RWPE1 (cell line): ENCODE measurements around the gene TRIM47.

ENCODE experiments used
- CTCF ChIA-PET: fragments of 350-600 bp; sonication (Branson Sonifier 250); formaldehyde crosslinking; extraction: SDS; loops from one replicate; lab custom pipeline; 2021; lab: Yijun Ruan, JAX
- POLR2A ChIA-PET: fragments of 400-600 bp; formaldehyde crosslinking; extraction: SDS; loops from one replicate; lab custom pipeline; 2020; ENCODE audit warnings: antibody characterized with exemption; ENCODE audit not compliant: low non-redundant PET; lab: Yijun Ruan, JAX
- DNase-seq: peaks from one replicate; pipeline ENCODE4 v3.0.0; 2012; ENCODE audit warnings: low spot score
- H3K27ac ChIP-seq: fragments of 450-650 bp; 2 replicates; pipeline ENCODE4 v1.5.1; 2017
- TF ChIP-seq, protein P1 (sequence below): fragments of 450-650 bp; conservative IDR thresholded peaks from 2 replicates; pipeline ENCODE4 v1.5.1; 2017; ENCODE audit warnings: low read depth, mild to moderate bottlenecking

Gene TRIM47

DNA sequence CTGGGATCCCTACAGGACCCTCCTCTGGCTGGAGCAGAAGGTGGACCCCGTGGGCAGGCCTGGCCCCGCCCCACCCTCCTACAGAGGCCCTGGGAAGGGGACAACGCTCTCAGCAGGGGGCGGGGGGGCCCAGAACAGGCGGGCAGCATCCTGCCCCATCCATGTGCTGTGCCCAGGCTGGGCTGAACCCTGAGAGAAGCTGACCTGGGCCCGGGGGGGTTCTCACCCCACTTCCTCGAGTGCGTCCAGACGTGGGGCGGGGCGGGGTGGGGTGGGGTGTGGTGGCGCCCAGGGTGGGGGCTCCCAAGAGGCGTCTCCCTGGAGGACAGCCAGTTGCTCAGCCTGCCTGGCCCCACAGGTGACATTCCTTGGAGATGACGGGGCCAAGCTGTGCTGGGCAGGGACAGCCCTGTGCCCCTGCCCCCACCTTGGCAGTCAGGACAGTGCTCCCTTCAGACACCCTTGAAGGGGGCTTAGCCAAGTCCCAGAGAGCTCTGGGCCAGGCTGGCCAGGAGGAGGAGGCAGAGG is 33.8 kb downstream of the TRIM47 start:
- H3K27ac ChIP-seq = peak overlapping the region; percentile 92
- POLR2A ChIA-PET = interaction anchor here (0.5 to 3.1 kb wide), 5 partner anchors 10 to 274 kb away, joined by 3 to 11 read pairs (median 4); partner anchors contain the start of gene WBP2
- CTCF ChIA-PET = interaction anchor here (0.6 to 2.1 kb wide), 7 partner anchors 10 to 310 kb away, joined by 3 to 12 read pairs (median 4); partner anchors contain the start of gene WBP2
- peak; percentile 41 for DNase-seq
- TF ChIP-seq, protein P1, sequence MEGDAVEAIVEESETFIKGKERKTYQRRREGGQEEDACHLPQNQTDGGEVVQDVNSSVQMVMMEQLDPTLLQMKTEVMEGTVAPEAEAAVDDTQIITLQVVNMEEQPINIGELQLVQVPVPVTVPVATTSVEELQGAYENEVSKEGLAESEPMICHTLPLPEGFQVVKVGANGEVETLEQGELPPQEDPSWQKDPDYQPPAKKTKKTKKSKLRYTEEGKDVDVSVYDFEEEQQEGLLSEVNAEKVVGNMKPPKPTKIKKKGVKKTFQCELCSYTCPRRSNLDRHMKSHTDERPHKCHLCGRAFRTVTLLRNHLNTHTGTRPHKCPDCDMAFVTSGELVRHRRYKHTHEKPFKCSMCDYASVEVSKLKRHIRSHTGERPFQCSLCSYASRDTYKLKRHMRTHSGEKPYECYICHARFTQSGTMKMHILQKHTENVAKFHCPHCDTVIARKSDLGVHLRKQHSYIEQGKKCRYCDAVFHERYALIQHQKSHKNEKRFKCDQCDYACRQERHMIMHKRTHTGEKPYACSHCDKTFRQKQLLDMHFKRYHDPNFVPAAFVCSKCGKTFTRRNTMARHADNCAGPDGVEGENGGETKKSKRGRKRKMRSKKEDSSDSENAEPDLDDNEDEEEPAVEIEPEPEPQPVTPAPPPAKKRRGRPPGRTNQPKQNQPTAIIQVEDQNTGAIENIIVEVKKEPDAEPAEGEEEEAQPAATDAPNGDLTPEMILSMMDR = no peak

DNA sequence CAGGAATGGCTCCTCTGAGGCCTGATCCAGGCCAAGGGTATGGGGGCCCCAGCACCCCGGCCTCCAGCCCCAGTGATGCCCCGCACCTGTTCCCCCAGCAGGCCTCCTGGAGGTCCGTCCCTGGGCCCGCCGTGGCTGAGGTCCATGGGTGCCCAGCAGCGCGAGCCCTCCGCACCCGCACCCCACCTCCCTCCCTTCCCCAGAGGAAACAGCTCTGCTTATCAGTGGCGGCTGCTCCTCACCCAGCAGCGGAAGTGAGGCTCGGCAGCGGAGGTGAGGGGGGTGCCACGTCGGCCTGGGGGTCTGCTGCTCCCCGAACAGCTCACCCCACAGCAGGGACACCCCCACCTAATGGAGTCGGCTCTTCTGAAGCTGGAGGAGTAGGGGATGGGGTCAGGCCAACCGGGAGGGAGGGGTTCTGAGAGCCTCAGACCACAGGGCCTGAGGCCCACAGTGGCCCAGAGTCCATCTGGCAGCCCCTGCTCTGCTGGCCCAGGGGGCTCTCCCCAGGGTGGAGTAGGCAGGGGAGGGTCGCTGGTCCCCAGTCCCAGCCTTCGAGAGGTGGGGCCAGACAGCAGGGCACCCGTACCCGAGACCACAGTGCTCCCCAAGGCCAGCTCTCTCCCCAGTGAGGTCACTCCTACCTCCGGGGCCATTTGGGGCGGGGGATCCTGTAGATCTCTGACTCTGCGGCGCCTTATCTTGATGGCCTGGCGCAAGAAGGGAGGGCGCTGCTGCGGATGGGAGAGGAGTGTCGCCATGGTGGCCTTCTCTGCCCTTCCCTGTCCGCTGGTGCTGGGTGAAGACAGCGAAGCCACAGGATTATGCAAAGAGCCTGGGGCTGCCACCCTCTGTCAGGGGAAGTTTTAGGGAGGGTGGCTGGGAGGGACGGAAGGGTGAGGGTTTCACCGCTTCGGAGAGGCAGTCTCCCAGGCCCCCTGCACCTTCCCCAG is 34.5 kb downstream of the TRIM47 start, which contains the start of gene UNC13D:
TSS of gene UNC13D (minus strand) at position 828 of the 953 bp plus-strand sequence. CDS start at position 761, 67 bp downstream.
- POLR2A ChIA-PET = interaction anchor here (0.7 to 3.1 kb wide), 2 partner anchors 11 to 67 kb away, joined by 3 to 11 read pairs; partner anchors contain the start of gene WBP2
- CTCF ChIA-PET = interaction anchor here (0.6 to 2.1 kb wide), 6 partner anchors 11 to 311 kb away, joined by 3 to 12 read pairs (median 5); partner anchors contain the start of gene WBP2
- no peak for DNase-seq
- H3K27ac ChIP-seq = peak within 1 kb of the TSS; percentile 92
- TF ChIP-seq, protein P1 = no peak

DNA sequence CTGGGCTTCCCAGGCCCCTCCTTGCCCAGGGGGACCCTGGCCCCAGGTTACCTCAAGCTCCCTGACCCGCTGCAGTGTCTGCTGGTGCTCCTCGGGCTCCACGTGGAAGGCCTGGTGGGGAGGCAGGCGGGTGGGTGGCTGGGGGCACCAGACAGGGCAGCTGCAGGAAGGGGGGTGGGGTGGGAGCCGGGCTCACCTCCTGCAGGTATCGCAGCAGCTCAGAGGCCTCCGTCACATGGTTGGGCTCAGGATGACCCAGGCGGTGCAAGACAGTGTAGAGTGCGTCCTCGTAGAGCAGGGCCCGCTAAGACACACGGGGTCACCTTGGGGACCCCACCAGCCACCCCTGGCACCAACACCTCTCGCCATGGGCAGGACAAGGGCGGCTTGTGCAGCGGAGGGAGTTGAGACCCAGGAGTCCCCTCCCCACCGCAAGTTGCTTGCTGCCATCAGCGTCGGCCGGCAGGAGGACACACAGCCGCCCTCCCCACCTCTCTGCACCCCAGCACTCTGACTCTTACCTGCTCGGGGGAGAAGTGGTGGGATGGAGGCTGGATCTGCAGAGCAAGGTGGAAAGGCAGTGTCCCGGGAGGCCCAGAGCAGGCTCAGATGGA is 35.3 kb downstream of the TRIM47 start:
- ChIA-PET POLR2A (no interaction called here), CTCF (no interaction called here)
- peak overlapping the region; percentile 92 for H3K27ac ChIP-seq
- TF ChIP-seq, protein P1 = no peak
- no peak for DNase-seq

DNA sequence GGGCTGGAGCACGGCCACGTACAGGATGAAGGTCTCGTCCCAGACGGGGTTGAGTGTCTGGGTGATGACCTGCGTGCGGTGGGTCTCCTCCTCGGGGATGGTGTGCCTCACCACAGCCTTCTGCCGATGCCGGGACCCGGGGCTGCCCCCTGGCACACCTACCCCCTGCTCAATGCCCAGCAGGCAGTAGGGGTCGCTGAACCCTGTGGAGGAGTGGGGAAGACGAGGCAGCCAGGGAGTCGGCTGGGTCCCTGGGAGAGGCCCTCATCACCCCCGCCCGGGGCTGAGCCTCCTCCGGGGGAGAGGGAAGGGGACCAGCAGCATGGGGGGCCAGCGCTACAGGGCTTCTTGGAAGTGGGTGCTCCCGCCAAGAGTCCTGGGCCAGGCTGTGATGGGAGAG is 36.0 kb downstream of the TRIM47 start:
- ChIA-PET POLR2A (no interaction called here), CTCF (no interaction called here)
- TF ChIP-seq, protein P1 = no peak
- H3K27ac ChIP-seq = peak overlapping the region; percentile 92
- no peak for DNase-seq

DNA sequence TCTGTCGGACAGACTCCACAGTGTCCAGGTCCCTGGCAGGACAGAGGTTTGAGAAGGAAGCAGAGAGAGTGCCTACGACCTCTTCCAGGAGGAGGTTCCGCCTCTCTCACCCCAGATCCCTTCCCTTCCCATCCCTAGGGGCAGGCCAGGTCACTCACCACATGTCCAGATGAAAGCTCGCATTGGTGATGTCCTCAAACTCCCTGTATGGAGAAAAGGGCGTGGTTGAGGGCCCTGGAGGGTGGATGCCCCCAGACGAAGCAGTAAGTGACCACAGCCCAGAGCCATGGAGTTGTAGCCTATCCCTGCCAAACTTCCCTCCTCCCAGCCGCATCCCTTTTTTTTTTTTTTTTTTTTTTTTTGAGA is 37.6 kb downstream of the TRIM47 start:
- TF ChIP-seq, protein P1 = no peak
- peak overlapping the region; percentile 92 for H3K27ac ChIP-seq
- ChIA-PET POLR2A (no interaction called here), CTCF (interaction anchor here (0.7 kb wide), 1 partner anchor 138 kb away, joined by 3 read pairs; the partner anchor contains the start of genes ACOX1 and TEN1)
- no peak for DNase-seq
